A204.1 (cell line): Measurements from ENCODE around the gene CRB2.
"Not testable (repeated sequence)": the region's sequence is repeated elsewhere in the genome, so short reads cannot be mapped to it uniquely, and the experiment has no call there.

Experiments
- FAIRE-seq: peaks from 2 replicates; lab custom pipeline; 2012; peaks lifted over from hg19 to GRCh38; lab: Jason Lieb, UNC

Gene CRB2

DNA sequence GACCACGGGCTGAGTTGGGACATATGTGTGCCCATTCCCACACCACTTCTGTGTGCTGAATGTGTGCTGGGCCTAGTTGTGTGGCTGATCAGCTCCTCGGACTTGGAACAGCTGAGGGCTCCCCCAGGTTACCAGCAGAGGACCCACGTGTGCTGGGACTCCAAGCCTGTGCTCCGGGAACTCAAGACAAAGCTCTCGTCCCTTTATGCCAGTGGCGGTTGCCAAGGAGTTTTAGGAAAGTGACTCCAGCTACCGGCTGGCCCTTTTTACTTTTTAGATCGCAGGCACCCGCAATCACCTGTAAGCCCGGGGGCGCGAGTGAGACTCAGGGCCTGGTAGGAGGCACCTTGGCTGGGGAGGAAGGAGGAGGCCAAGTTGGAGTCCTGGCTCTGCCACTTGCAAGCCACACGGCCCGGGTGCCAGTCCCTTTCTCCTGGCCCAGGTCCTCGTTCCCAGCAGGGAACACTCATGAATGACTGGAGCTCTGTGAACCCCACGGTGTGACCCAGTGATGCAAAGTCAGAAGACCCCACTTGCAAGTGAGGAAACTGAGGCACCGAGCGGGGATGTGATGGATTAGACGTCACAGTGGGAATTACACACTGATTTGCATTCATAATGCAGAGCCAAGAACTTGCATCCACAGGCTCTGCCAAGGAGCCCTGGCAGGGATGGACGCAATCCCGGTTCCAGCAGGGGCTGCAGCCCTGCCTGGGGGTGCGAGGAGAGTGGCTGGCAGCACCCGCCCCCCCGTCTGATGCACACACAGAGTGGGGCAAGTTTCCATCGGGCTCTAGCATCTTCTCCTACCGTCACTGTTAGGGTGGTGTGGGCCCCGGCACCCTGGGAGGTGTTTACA lies 26.9 kb downstream of the CRB2 start:
- FAIRE-seq = no peak

DNA sequence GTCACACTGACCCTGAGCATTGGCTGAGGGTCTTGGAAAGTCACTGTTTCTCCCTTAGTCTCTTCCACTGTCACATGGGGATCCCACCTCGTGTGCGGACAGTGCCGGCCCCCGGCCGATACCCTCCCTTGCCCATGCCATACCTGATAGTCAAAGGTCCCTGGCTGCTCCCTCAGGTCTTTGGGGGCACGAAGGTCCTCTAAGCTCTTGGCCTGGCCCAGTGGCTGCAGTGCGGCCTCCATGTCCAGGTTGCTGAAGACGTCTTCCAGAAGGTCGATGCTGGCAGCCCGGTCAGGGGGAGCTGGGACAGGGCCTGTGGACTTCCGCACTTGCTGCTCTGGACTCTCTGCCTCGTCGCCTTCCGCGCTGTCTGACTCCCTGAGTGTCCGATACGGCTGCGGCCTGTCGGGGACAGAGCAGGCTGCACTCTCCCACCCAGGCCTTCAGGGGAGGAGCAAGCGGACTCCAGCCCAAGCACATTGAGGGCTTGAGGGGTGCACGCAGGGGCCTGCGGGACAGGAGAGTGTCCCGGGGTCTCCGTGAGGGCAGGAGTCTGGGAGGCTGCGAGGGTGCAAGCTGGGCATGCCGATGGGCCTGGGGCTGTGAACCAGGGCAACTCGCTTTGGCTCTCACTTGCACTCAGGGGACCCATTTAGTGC lies 27.6 kb downstream of the CRB2 start:
- FAIRE-seq = no peak

DNA sequence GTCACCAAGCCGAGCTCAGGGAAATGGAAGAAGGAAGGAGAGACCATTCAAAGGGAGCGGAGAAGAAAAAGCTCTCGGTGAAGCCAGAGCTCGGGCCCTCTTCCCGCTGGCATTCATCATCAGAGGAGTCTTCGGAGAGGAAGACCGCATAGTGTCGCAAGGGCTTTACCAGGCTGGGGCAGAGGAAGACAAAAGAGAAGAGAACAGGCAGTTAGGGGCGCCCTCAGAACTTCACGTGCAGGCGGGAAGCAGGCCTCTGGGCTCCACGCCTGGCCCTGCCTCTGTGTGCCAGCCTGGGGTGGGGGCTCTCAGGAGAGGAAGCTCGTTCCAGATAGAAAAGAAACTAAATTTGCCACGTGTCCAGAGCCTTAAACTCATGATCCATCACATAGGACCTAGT lies 31.7 kb downstream of the CRB2 start:
- FAIRE-seq = no peak

DNA sequence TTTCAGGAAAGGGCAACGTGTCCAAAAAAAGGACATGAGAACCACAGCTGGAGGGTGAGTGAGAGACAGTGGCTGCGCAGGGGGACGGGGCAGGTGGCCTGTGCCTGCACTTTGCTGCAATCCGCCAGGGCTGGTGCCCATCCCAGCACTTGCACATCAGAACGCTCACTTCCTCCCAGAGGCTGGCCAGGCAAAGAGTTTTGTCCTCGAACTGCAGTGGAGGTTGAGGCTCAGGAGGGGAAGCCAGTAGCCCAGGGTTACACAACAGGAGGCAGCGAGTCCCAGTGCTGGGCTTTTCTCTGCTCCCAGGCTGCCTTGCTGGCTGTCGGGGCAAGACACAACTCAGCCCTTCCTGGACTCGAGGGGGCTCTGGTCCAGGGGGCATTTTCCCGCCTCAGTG lies 33.1 kb downstream of the CRB2 start:
- no peak for FAIRE-seq

DNA sequence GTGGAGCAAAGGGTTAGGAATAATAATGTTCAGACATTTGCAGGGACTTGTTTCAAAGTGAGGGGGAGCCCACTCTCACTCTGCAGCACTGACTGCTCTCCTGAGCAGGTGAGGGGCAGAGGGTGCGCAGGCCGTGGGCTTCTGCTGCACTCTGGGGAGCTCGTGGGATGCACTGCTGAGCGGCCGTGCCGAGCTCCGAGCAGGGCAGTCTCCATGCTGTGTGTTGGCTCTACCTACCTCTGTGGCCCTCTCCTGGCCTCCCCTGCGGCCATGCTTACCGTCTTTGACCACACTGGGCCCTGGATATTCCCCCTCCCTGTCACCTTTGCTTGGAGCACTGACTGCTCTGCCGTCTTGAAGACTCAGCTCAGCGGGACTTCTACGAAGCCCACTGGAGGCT lies 33.7 kb downstream of the CRB2 start:
- FAIRE-seq = no peak

DNA sequence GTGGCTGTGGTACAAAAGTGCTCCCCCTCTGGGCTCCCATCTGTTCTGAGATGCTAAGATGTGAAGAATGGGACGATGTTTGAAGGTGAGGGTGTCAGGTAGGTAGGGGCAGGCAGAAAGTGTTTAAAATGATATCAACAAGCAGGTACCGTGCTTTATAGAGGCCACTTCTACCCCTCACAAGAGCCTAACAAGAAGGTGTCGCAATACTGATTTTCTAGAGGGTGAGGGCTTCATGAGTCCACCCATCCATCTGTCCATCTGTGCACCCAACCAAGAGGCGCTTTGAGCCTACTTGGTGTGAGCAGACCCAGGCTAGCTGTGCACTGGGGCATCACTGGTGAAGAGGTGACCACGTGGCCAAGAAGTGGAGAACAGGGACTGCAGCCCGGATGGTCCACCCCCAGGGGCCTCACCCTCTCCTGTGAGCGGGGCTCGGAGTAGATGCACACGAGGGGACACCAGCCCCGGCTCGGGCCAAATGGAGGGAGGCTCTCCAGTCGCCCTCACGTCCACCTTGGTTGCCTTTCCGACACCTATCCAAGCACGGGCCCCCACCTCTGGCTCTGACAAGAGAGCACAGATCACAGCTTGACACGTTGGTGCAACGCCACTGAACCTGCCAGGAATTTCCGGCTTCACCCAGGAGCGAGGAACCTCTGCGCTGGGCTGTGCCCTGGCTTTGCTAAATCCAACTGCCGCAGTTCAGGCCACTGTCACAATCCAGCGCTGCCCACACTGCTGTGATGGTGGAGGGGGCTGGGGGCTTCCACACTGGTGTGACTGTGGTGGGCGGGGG lies 34.5 kb downstream of the CRB2 start:
- no peak for FAIRE-seq

DNA sequence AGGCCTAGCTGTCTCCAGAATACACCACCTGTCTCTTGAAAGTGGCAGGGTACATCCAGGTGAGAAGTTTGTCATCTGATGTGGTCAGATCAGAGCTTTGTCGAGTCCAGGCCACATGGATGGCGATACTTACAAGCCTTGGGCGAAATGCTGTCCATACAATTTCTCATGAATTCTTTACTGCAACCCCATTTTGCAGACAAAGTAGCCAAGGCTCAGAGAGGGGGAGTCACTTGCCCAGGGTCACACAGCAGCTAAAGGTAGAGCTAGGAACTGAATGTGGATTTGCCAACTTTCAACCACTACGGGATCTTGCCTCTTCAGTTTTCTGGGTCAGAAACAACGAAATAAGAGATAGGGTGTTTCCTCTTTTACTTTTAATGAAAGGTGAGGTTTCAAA lies 35.2 kb downstream of the CRB2 start:
- FAIRE-seq = no peak

DNA sequence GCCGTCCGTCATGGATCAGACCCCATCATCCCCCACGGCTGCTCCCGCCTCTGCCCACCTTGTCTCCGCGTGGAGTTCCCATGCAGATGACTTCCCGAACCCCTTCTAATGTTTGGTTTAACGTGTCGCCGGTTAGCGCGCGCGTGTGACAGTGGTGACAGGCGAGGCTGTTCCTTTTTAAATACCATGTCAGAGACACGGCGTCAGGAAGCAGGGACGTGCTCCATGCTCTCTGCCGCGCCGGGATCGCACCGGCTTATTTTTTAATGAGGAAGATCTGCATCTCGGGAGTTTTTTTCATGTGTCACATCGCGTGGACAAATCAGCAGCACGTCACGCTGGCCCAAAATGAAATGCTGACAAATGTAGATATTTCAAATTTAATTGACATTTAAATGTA lies 35.9 kb downstream of the CRB2 start:
- no peak for FAIRE-seq

DNA sequence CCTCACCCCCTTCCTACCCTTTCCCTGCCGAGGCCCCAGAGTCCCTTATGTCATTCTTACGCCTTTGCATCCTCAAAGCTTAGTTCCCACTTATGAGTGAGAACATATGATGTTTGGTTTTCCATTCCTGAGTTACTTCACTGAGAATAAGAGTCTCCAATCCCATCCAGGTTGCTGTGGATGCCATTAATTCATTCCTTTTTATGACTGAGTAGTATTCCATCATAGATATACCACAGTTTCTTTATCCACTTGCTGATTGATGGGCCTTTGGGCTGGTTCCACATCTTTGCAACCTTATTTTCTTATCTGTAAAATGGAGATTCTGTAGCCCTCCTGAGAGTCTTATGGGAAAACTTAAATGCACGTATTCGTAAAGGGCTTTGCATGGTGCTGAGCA lies 36.8 kb downstream of the CRB2 start:
- no peak for FAIRE-seq

DNA sequence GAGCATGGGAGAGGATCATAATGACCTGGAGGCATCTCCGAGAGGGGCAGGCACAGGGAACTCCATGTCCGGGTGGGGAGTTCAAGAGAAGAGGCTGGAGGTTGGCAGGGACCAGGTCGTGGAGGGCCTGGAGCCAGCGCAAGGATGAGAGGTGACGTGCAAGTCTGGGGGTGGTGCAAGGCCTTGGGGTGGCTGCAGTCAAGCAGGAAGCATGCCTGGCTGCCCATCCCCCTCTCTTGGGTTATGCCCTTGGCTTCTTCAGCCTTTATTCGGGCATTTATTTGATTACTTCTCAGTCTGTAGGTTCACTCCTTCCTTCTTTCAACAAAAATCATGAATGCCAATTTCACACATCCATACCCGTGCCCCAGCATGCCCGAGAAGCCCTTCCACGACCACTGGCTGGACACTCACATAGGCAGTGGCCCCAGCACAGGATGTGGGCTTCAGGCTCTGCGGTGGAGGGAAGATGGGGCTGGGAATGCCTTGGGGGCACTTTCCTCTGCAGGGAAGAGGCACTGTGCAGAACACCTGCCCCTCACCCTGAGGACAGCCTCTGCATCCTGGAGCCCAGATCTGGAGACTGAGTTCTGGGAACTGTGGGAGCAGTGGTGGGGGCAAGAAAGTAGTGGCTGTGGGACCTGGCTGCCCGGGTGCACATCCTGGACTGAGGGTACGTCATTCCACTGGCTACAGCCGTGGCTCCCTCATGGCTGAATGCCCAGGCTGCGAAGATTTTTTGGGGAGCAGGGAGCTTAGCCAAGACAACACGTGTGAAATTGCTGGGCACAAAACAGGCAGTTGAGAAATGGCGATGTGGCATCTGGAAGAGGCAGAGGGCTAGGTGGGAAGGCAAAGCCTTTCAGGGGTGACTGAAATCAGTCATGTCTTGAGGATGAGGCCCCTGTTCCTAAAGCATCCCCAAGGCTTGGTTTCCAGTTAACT lies 38.6 kb downstream of the CRB2 start:
- no peak for FAIRE-seq

DNA sequence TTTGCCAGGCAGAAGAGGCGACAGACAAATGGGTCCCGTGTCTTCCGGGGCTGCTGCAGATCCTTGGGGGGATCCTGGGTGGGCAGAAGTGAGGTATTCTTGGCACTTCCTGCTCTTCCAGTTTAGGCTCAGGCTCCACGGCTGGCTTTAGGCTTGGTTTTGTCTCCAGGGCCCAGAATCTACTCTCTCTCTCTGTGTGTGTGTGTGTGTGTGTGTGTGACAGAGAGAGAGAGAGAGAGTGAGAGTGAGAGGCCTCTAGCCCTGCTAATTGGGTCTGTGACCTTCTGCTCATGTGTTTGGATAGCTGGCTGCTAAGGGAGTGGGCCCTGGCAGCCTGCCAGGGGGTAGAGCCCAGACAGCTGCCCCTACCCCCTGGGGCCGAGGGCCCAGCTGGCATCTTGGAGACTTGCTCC lies 39.3 kb downstream of the CRB2 start:
- no peak for FAIRE-seq

DNA sequence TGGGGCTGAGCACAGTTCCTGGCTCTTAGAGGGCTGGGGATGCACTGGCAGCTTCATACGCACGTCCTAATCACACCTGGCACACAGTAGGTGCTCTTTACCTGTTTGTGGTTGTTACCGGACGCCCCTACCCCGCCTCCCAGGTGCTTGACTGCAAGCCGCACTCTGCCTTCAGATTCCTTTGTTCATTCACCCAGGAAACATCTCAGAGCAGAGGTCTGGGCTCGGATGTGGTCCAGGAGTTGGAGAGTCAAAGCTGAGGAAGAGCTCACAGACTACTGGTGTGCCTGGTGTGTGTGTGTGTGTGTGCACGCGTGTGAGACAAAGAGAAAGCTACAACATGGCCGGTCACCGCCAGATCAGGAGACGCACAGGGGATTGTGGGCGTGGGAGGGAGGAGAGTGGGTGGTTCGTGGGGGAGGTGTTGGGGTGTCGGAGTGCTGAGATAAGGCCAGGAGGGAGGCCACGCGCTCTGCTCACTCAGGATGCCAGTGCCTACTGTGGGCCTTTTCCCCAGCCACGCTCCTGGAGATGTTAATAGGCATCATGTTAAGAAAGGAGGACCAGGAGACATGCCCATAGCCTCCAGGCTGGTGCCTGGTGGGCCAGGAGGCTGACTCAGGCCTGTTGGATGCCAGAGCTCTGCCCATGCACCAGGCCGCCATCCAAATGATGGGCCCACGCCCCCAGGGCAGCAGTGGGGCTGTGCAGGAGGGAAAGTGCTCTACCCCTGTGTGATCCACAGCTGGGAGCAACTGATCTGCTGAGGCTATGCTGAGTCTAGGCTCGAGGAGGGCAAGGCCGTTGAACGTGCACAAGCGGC lies 39.9 kb downstream of the CRB2 start:
- FAIRE-seq = no peak

DNA sequence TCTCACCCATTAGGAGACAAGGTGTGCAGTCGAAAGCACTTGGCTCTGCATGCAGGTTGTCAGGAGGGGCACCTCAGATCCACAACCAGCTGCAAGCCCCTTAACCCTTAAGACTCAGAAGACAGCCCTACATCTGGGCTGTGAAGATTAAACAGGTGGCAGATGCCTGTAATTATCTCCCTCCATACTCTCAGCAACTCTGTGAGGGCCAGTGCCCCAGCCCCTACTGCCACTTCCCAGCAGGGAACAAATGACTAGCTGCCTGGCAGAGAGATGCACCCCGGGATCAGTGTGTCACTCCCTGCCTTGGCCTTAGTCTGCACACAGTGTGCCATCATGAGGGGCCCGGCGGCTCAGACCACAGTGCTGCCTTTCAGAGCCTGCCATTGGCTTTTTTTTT lies 42.0 kb downstream of the CRB2 start:
- FAIRE-seq = no peak

DNA sequence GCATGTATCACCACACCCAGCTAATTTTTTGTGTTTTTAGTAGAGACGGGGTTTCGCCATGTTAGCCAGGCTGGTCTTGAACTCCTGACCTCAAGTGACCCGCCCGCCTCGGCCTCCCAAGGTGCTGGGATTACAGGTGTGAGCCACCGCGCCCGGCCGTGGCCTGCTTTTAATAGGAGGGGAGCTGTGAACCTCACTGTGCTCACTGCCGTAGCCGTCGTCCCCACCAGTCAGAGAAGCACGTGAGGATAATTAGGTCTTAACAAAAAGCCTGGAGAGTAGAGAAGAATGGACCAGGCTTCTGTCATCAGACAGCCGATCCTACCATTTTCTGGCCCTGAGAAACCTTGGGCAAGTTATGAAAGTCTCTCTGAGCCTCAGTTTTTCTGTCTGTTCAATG lies 42.9 kb downstream of the CRB2 start:
- FAIRE-seq = not testable (repeated sequence)

DNA sequence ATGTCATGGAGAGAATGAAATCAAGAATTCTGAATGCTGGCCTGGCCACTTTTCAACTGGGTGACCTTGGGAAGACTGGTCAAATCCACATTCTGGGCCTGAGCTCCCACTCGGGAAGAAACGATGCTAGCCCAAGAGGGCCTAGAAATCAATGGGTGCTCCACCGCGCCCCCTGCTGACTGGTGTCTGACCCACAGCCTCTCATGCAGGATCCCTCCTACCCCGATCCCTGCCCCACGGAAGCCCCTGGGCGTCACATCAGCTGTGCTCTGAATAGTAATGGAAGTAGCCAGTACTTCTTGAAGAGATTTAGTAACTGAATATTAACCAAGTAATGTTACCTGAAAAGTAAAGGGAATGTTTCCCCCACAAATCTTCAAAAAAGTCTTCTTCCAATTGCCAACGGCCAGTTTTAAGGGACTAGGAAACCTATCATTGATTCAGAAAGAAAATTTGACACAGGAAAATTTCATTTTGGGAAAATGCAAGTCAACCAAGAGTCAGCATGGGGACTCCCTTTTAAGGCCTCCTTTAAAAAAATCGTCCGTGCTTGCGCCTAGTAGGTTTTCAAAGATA lies 43.9 kb downstream of the CRB2 start:
- FAIRE-seq = no peak

DNA sequence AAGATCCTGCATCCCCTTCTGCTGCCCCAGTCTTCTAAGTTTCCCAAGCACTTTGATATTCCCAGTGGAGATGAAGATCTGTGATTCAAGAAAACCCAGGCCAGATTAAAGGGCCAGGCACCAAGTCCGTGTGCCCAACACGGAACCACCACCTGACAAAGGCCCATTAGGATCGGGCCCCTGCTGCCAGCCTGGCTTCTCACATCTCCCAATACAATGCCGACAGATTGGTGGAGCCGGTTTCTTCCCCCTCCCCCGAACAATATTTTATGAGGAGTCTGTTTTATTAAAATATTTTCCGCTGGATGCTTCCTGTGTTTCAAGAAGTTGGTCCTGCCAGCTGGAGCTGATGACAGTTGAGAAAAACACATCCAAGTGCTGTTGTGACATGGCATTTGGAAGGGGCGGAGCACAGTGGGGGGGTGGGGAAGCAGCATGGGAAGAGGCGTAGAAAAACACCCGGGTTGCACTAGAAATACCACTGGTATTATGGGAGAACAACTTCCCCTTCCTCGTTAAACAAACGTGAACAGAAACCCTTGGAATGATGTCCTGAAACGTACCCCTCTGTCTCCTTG lies 45.0 kb downstream of the CRB2 start:
- FAIRE-seq = no peak

DNA sequence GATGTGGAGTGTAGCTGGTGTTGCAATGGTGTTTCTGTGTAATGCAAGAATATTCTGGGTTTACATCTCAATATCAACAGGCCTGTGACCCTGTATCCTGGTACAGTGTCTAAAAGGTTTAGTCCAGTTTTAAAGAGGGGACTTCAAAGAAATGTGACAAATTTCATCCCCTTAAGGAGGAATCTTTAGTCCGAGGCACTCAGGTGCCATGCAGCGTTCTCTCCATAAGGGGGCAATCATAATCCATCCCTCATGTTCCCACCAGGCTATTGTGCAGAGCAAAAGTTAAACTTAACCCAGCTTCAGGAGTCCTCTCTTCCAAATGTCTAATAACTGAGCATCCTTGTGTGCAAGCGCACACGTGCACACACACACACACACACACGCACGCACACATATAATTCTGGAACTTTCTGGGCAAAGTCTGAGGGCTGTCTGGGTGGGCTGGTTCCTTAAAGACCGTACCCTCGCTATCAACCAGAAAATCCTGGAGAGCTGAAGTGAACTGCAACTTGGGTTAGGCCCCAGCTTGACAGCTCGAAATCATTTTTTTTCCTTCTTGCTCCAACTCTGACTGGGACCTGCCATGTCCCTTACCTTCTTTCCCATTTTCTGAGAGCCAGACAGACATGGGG lies 46.0 kb downstream of the CRB2 start:
- FAIRE-seq = peak; percentile 49

DNA sequence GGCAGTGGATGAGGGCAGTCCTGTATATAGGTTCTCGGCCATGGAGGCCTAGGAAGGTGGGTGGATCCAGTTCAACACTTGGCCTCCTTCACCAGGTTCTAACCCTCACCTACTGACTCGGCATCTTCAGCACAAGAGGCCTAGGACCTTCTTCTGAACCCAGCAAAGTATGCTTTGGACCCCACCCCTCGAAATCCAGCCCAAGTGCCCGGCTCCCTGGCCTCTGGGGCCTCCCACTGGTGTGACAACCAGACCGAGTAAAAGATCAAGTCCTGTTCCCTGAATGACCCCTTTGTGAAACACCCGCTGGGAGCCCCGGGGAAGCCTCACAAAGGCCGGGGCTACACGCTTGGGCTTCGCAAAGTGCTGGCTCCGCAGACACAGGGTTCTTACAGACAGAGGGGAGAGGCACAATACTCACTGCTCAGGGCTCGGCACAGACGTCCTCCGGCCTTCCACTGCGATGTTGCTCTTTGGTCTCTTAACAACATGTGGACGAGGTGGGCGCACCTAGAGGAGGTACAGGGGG lies 47.0 kb downstream of the CRB2 start:
- FAIRE-seq = no peak

DNA sequence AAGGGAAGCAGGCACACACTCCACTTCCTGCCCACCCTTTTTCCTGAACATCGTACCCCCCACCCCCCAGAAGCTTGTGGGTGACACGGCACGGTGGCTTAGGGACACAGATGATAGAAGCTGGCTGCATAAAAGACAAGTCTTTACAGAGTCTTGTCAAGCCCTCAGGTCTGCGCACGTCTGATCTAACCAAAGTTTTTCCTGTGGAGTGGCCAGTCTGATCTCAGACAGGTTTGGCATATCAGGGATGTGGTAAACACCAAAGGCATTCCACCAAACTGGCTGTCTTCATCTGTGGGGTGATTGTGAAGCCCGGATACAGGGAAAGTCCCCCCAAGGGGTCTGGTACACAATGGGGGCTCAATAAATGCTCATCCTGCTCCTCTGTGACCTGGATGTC lies 50.0 kb downstream of the CRB2 start:
- no peak for FAIRE-seq
